Testis (tissue), 2 donors: ENCODE measurements around the gene PRAMEF15.
"Not testable (repeated sequence)": the region's sequence is repeated elsewhere in the genome, so short reads cannot be mapped to it uniquely, and the experiment has no call there.

ENCODE experiments used
- CTCF ChIP-seq, 3 experiments: fragments of 450-650 bp in 2 of 3; fragments of 200-600 bp in 1 of 3; sonication (generic) in 1 of 3; IDR thresholded peaks; one replicate each; pipeline ENCODE4 v1.5.1; 2016 to 2019; ENCODE audit warnings: antibody characterized with exemption in 3 of 3, mild to moderate bottlenecking in 2 of 3, moderate library complexity in 1 of 3
- POLR2A ChIP-seq: fragments of 450-650 bp; IDR thresholded peaks from one replicate; pipeline ENCODE4 v1.6.1; 2017; ENCODE audit warnings: antibody characterized with exemption, mild to moderate bottlenecking, moderate library complexity

- TF ChIP-seq CTCF (IDR thresholded peaks at IDR 0.05); POLR2A: not testable (repeated sequence)
These were observed 18.0 kb upstream of the PRAMEF15 start for GRCh38 chr1:13297216-13297931.
